HCT116 (cell line): ENCODE measurements around the gene FOXF1. TPM values are rescaled to one million over a fixed set of nuclear protein-coding genes. Genes with fewer than 3 reads are reported as not detected.

Experiments used
- ATAC-seq: fragments of 200-7000 bp; cut with Tn5 transposase; 2 replicates; pipeline ENCODE4 v1.9.1; 2020; ENCODE audit warnings: mild to moderate bottlenecking, moderate library complexity
- BruUV-seq: library from RNA; stranded (reverse); fragments of 400-500 nt; replicated peaks from 2 replicates; lab custom pipeline; 2021; lab: Mats Ljungman, UMichigan
- CTCF ChIA-PET: fragments of 300-600 bp; sonication (Branson Sonifier 250); formaldehyde crosslinking; loops from one replicate; lab custom pipeline; 2021; ENCODE audit warnings: antibody characterized with exemption; lab: Charles Lee
- POLR2A ChIA-PET: fragments of 300-600, 350-600 bp; sonication (Branson Sonifier 250); formaldehyde crosslinking; loops from one replicate; lab custom pipeline; 2021; ENCODE audit warnings: antibody characterized with exemption; lab: Charles Lee
- RAD21 ChIA-PET, 2 experiments: fragments of 300-600 bp; sonication (Branson Sonifier 250); formaldehyde crosslinking; loops; one replicate each; lab custom pipeline; 2023; ENCODE audit warnings: low total read pairs in 2 of 2; ENCODE audit not compliant: uncharacterized antibody in 2 of 2, unreplicated experiment in 2 of 2, low non-redundant PET in 1 of 2; lab: Charles Lee
- DNase-seq: peaks from one replicate; pipeline ENCODE4 v3.0.0-alpha.2; 2010; ENCODE audit warnings: low read depth, low spot score
- H2AFZ ChIP-seq: fragments of 200-600 bp; shearing (Covaris generic), sonication (generic); 2 replicates; pipeline ENCODE4 v1.6.1; 2017; ENCODE audit warnings: low read depth, mixed run types, mixed read lengths, antibody characterized with exemption, low read length; ENCODE audit not compliant: poor library complexity, severe bottlenecking
- H3K27ac ChIP-seq: 2 replicates; pipeline ENCODE4 v1.5.1; 2012; ENCODE audit warnings: low read depth, low read length
- H3K27me3 ChIP-seq: fragments of 200-600 bp; sonication (generic); 2 replicates; pipeline ENCODE4 v1.6.1; 2016; ENCODE audit warnings: mixed run types, low read length, mixed read lengths; ENCODE audit not compliant: insufficient read depth
- H3K36me3 ChIP-seq, 2 experiments: fragments of 200-500 bp in 1 of 2; fragments of 200-600 bp in 1 of 2; sonication (Bioruptor generic) in 1 of 2; sonication (generic) in 1 of 2; 2 replicates each; pipeline versions ENCODE4 v1.5.1 to v1.6.1; 2014 to 2016; ENCODE audit warnings: low read length in 2 of 2, inconsistent platforms in 1 of 2, mixed read lengths in 1 of 2, mixed run types in 1 of 2; ENCODE audit not compliant: insufficient read depth in 2 of 2, control insufficient read depth in 1 of 2
- H3K4me1 ChIP-seq, 2 experiments: fragments of 200-600 bp in 1 of 2; sonication (generic) in 1 of 2; 2 replicates each; pipeline versions ENCODE4 v1.5.1 to v1.6.1; 2012 to 2017; ENCODE audit warnings: low read length in 2 of 2, inconsistent platforms in 1 of 2, mild to moderate bottlenecking in 1 of 2, mixed read lengths in 1 of 2, mixed run types in 1 of 2, moderate library complexity in 1 of 2; ENCODE audit not compliant: insufficient read depth in 2 of 2, control insufficient read depth in 1 of 2
- H3K4me2 ChIP-seq: fragments of 200-600 bp; sonication (generic); 2 replicates; pipeline ENCODE4 v1.6.1; 2017; ENCODE audit warnings: mixed run types, low read length, mixed read lengths
- H3K4me3 ChIP-seq, 2 experiments: fragments of 200-600 bp in 1 of 2; sonication (generic) in 1 of 2; replicated peaks in 1 of 2; 2 replicates each; pipeline ENCODE4 v1.5.1; 2011 to 2016; ENCODE audit warnings: low read length in 2 of 2, control low read depth in 1 of 2, low read depth in 1 of 2, mild to moderate bottlenecking in 1 of 2, mixed read lengths in 1 of 2, mixed run types in 1 of 2
- H3K79me2 ChIP-seq: fragments of 200-600 bp; sonication (generic); 2 replicates; pipeline ENCODE4 v1.6.1; 2017; ENCODE audit warnings: mild to moderate bottlenecking, mixed run types, low read length, moderate library complexity, mixed read lengths; ENCODE audit not compliant: insufficient read depth
- H3K9ac ChIP-seq: fragments of 200-600 bp; sonication (generic); 2 replicates; pipeline ENCODE4 v1.6.1; 2016; ENCODE audit warnings: low read length, mixed read lengths
- H3K9me2 ChIP-seq: fragments of 200-600 bp; sonication (generic), shearing (Covaris generic); 2 replicates; pipeline ENCODE4 v1.6.1; 2017; ENCODE audit warnings: mixed run types, mild to moderate bottlenecking, moderate library complexity; ENCODE audit not compliant: insufficient read depth
- H3K9me3 ChIP-seq, 2 experiments: fragments of 200-500 bp in 1 of 2; fragments of 200-600 bp in 1 of 2; sonication (Bioruptor generic) in 1 of 2; sonication (generic) in 1 of 2; 2 replicates each; pipeline ENCODE4 v1.6.1; 2014 to 2017; ENCODE audit warnings: low read length in 2 of 2, mixed read lengths in 2 of 2, inconsistent platforms in 1 of 2, low read depth in 1 of 2, mild to moderate bottlenecking in 1 of 2, mixed run types in 1 of 2, moderate library complexity in 1 of 2; ENCODE audit not compliant: control insufficient read depth in 1 of 2, insufficient read depth in 1 of 2
- H4K20me1 ChIP-seq: fragments of 200-600 bp; sonication (generic), shearing (Covaris generic); 2 replicates; pipeline ENCODE4 v1.6.1; 2017; ENCODE audit warnings: mixed run types, mild to moderate bottlenecking, moderate library complexity; ENCODE audit not compliant: insufficient read depth
- CBX3 ChIP-seq: IDR thresholded peaks from 2 replicates; pipeline ENCODE4 v1.6.1; 2012; ENCODE audit warnings: low read depth
- CEBPB ChIP-seq: IDR thresholded peaks from 2 replicates; pipeline ENCODE4 v1.6.1; 2012; ENCODE audit warnings: low read depth
- EGR1 ChIP-seq: IDR thresholded peaks from 2 replicates; pipeline ENCODE4 v1.6.1; 2012; ENCODE audit warnings: low read depth
- FOSL1 ChIP-seq: IDR thresholded peaks from 2 replicates; pipeline ENCODE4 v1.6.1; 2012; ENCODE audit warnings: low read depth
- JUND ChIP-seq: IDR thresholded peaks from 2 replicates; pipeline ENCODE4 v1.6.1; 2012
- RAD21 ChIP-seq: IDR thresholded peaks from 2 replicates; pipeline ENCODE4 v1.6.1; 2012; ENCODE audit warnings: low read depth, mild to moderate bottlenecking
- SP1 ChIP-seq: IDR thresholded peaks from 2 replicates; pipeline ENCODE4 v1.6.1; 2012; ENCODE audit warnings: low read depth
- SRF ChIP-seq: IDR thresholded peaks from 2 replicates; pipeline ENCODE4 v1.6.1; 2012; ENCODE audit warnings: low read depth
- TCF7L2 ChIP-seq: IDR thresholded peaks from 2 replicates; pipeline ENCODE4 v1.7.0; 2011; ENCODE audit warnings: borderline replicate concordance, inconsistent platforms; ENCODE audit not compliant: insufficient read depth, insufficient read length; ENCODE audit errors: extremely low read depth
- YY1 ChIP-seq: IDR thresholded peaks from 2 replicates; pipeline ENCODE4 v1.6.1; 2011; ENCODE audit warnings: low read length, low read depth, moderate library complexity, mild to moderate bottlenecking; ENCODE audit not compliant: insufficient replicate concordance; ENCODE audit errors: extremely low read depth
- ZFX ChIP-seq: fragments of 450-650 bp; IDR thresholded peaks from 2 replicates; pipeline ENCODE4 v1.6.1; 2017
- intact Hi-C: fragments of 100-400 bp; cut with micrococcal nuclease; formaldehyde crosslinking; loops from 2 replicates; pipeline ENCODE4 v1.10.0; 2022
- total RNA-seq: library from RNA; stranded (reverse); gene quantifications from one replicate; pipeline ENCODE4 v1.2.1, GENCODE V29; 2021; ENCODE audit not compliant: unreplicated experiment
- TF ChIP-seq, protein P1 (sequence below): IDR thresholded peaks from 2 replicates; pipeline ENCODE4 v1.6.1; 2012
- TF ChIP-seq, protein P2 (sequence below), 3 experiments: fragments of 200-600 bp in 1 of 3; sonication (generic) in 1 of 3; IDR thresholded peaks in 2 of 3; conservative IDR thresholded peaks in 1 of 3; 2 replicates each; pipeline ENCODE4 v1.5.1; 2012 to 2017; ENCODE audit warnings: low read depth in 2 of 3, low read length in 2 of 3, antibody characterized with exemption in 1 of 3, borderline replicate concordance in 1 of 3, control low read depth in 1 of 3, mild to moderate bottlenecking in 1 of 3, mixed read lengths in 1 of 3, mixed run types in 1 of 3, moderate library complexity in 1 of 3; ENCODE audit not compliant: insufficient read depth in 1 of 3

The FOXF1 gene
- total RNA-seq, 1 experiment from 2014 or later, result 2.4 TPM

- DNase-seq (no peak), ATAC-seq (no peak)
- no TSS peak for BruUV-seq
- no peak overlapping the region for H3K27ac ChIP-seq
- no peaks in the 10 kb centered on the region for H4K20me1 ChIP-seq
- H3K4me3 ChIP-seq, result no peak overlapping the region
- no peak for TF ChIP-seq YY1
- no peak for TF ChIP-seq EGR1
- TF ChIP-seq TCF7L2, result no peak
- no peak for TF ChIP-seq RAD21
- no peak for TF ChIP-seq JUND
- no peak for TF ChIP-seq CEBPB
- TF ChIP-seq, protein P1, sequence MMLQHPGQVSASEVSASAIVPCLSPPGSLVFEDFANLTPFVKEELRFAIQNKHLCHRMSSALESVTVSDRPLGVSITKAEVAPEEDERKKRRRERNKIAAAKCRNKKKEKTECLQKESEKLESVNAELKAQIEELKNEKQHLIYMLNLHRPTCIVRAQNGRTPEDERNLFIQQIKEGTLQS, result no peak
- TF ChIP-seq, protein P2, sequence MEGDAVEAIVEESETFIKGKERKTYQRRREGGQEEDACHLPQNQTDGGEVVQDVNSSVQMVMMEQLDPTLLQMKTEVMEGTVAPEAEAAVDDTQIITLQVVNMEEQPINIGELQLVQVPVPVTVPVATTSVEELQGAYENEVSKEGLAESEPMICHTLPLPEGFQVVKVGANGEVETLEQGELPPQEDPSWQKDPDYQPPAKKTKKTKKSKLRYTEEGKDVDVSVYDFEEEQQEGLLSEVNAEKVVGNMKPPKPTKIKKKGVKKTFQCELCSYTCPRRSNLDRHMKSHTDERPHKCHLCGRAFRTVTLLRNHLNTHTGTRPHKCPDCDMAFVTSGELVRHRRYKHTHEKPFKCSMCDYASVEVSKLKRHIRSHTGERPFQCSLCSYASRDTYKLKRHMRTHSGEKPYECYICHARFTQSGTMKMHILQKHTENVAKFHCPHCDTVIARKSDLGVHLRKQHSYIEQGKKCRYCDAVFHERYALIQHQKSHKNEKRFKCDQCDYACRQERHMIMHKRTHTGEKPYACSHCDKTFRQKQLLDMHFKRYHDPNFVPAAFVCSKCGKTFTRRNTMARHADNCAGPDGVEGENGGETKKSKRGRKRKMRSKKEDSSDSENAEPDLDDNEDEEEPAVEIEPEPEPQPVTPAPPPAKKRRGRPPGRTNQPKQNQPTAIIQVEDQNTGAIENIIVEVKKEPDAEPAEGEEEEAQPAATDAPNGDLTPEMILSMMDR (IDR thresholded peaks at IDR 0.05 in 2 of 3, conservative IDR thresholded peaks at IDR 0.05 in 1 of 3; ENCODE audit: borderline replicate concordance in 1 of 3, insufficient read depth in 1 of 3, low read depth in 2 of 3, low read length in 2 of 3), result no peak
- no peak for TF ChIP-seq FOSL1
- TF ChIP-seq SP1, result no peak
- TF ChIP-seq ZFX, result no peak
- TF ChIP-seq CBX3, result no peak
- no peak for TF ChIP-seq SRF
- H3K27me3 ChIP-seq, result peaks cover 49% of the 10 kb centered on the region
- no peaks in the 10 kb centered on the region for H3K36me3 ChIP-seq
- ChIA-PET RAD21 (no interaction called here), CTCF (interaction anchor here (1.2 kb wide), 1 partner anchor 251 kb away, joined by 3 read pairs; no protein-coding TSS in a partner anchor), POLR2A (no interaction called here)
- no peaks in the 10 kb centered on the region for H3K9me2 ChIP-seq
- no peaks in the 10 kb centered on the region for H3K9me3 ChIP-seq
- intact Hi-C loops, result no loop called here
- no peak overlapping the region for H3K4me2 ChIP-seq
- no peak overlapping the region for H2AFZ ChIP-seq
- H3K9ac ChIP-seq, result no peak overlapping the region
- no peaks in the 10 kb centered on the region for H3K79me2 ChIP-seq
- H3K4me1 ChIP-seq, result peaks cover 0 to 5% of the 10 kb centered on the region in 2 experiments; a peak in 1 of 4 replicates
Observed at GRCh38 chr16:86502856-86503748, 7.2 kb upstream of the FOXF1 start.
